ENCODE measurements around the gene TBC1D12. TPM values are rescaled to one million over a fixed set of nuclear protein-coding genes. Genes with fewer than 3 reads are reported as not detected.
A peak's percentile ranks its signal among the peaks of the same experiment; 100 is the strongest.

TBC1D12 gene
- total and polyA plus RNA-seq, 2 experiments from 2014 or later, result 5.3 to 8.5 TPM

- Histone ChIP-seq H3K36me3 (peaks cover 8% of the 10 kb centered on the region), H3K4me3 (peak overlapping the region; percentile 68), H3K9me3 (ENCODE audit: low read depth) (no peaks in the 10 kb centered on the region), H3K4me1 (ENCODE audit: low read depth) (peaks cover 6% of the 10 kb centered on the region), H3K27me3 (no peaks in the 10 kb centered on the region), H3K27ac (no peak overlapping the region)
- DNase-seq (ENCODE audit: low read depth in 1 of 2, low spot score in 1 of 2), result peak in 1 of 2 donors; percentile 25
- TF ChIP-seq CTCF (IDR thresholded peaks at IDR 0.05; ENCODE audit: low read depth, low read length), result no peak
Observed at GRCh38 chr10:94361171-94361794, 41.1 kb upstream of the TBC1D12 start.

DNA sequence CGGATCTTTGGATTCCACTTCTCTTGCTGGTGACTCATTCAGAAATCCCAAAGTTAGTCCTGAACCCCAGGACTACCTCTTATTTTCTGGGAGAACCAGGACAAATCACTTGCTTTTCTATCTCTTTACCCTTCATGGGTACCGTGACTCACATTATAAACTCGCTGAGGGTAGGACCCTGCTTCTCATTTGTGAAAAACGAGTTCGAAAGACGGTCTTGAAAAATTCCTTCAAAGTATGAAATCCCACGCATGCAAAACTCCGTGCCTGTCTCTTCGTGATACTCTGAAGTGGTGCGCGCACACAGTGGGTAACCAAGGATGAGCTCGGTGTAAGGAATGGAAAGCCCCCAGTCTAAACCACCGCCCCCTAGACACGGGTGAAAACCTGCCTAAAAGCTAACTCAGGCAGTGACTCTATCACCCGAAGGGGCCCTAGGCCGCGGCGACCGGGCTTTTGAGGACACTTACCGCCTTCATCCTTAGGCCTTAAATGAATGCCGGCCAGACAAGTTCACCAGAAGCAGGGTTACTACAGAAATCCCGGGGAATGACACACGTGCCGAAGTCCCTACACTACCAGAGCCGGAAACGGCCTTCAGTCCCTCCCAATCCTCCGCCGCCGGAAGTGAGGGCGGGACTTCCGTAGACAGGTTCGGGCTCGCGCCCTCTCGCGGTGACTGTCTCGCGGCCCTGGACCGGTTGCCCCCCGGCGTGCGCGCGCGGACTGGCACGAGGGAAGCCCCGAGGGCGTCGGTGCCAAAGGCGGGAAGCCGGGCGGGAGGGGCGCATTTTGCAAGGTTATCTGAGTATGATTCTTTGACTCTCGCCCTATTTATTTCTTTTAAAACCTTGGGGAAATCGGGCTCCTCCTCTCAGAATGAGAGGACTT, 39.7 kb upstream of the TBC1D12 start, which contains the start of gene NOC3L:
NOC3L (minus strand) TSS at position 580 of the 891 bp plus-strand sequence; CDS start at position 479, 101 bp downstream.
- Histone ChIP-seq H3K36me3 (no peaks in the 10 kb centered on the region), H3K27ac (peak within 1 kb of the TSS; percentile 74), H3K4me1 (ENCODE audit: low read depth) (peaks cover 6% of the 10 kb centered on the region), H3K27me3 (no peaks in the 10 kb centered on the region), H3K9me3 (ENCODE audit: low read depth) (no peaks in the 10 kb centered on the region), H3K4me3 (peak within 1 kb of the TSS; percentile 68)
- peak; percentile 96 to 97 for DNase-seq (ENCODE audit: low read depth in 1 of 2, low spot score in 1 of 2)
- TF ChIP-seq CTCF (IDR thresholded peaks at IDR 0.05; ENCODE audit: low read depth, low read length), result peak; percentile 79

DNA sequence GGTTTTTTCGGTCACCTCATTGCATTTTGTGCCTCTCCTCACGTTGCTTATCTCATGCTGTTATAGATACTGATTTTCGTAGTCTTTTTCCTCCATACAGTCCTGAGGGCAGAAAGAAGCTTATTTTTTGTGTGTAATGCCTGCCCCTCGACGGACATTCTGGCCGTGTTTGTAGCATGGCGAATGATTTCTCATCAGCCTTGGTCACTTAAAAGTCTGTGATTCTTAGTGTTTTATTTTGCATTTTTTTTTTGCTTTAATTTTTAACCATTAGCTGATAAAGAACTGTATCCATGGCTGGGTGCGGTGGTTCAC, 39.1 kb upstream of the TBC1D12 start:
- Histone ChIP-seq H3K9me3 (ENCODE audit: low read depth) (no peaks in the 10 kb centered on the region), H3K4me3 (peak overlapping the region; percentile 68), H3K27me3 (no peaks in the 10 kb centered on the region), H3K4me1 (ENCODE audit: low read depth) (peaks cover 6% of the 10 kb centered on the region), H3K36me3 (no peaks in the 10 kb centered on the region), H3K27ac (no peak overlapping the region)
- no peak for DNase-seq (ENCODE audit: low read depth in 1 of 2, low spot score in 1 of 2)
- no peak for TF ChIP-seq CTCF (IDR thresholded peaks at IDR 0.05; ENCODE audit: low read depth, low read length)

GRCh38 chr10:94364482-94364881, 37.9 kb upstream of the TBC1D12 start:
- H3K27me3 ChIP-seq, result no peaks in the 10 kb centered on the region
- H3K4me1 ChIP-seq (ENCODE audit: low read depth), result peaks cover 6% of the 10 kb centered on the region
- TF ChIP-seq CTCF (IDR thresholded peaks at IDR 0.05; ENCODE audit: low read depth, low read length), result no peak
- no peaks in the 10 kb centered on the region for H3K36me3 ChIP-seq
- no peak for DNase-seq (ENCODE audit: low read depth in 1 of 2, low spot score in 1 of 2)
- no peaks in the 10 kb centered on the region for H3K9me3 ChIP-seq (ENCODE audit: low read depth)
- no peak overlapping the region for H3K27ac ChIP-seq
- no peak overlapping the region for H3K4me3 ChIP-seq

- H3K4me1 ChIP-seq (ENCODE audit: low read depth), result peaks cover 6% of the 10 kb centered on the region
- no peaks in the 10 kb centered on the region for H3K27me3 ChIP-seq
- no peaks in the 10 kb centered on the region for H3K36me3 ChIP-seq
- H3K9me3 ChIP-seq (ENCODE audit: low read depth), result no peaks in the 10 kb centered on the region
- DNase-seq (ENCODE audit: low read depth in 1 of 2, low spot score in 1 of 2), result no peak
- TF ChIP-seq CTCF (IDR thresholded peaks at IDR 0.05; ENCODE audit: low read depth, low read length), result no peak
- H3K4me3 ChIP-seq, result no peak overlapping the region
- H3K27ac ChIP-seq, result no peak overlapping the region
Observed at GRCh38 chr10:94366382-94366781, 36.0 kb upstream of the TBC1D12 start.

Data from cardiac muscle cell (in vitro differentiated cells and primary cell).